ENCODE results near the gene LHFPL3. TPM values are rescaled to one million over a fixed set of nuclear protein-coding genes. Genes with fewer than 3 reads are reported as not detected.

The LHFPL3 gene
- total and polyA plus RNA-seq, 2 donors (not counting 1 experiment from before 2014, with no cell fraction given): not detected

- ChIA-PET POLR2A (no interaction called here), CTCF (no interaction called here)
- no peak for DNase-seq
- no peak overlapping the region for H3K4me3 ChIP-seq (ENCODE audit: control extremely low read depth in 1 of 5, extremely low read depth in 1 of 5, insufficient read depth in 1 of 5, low read depth in 2 of 5, low read length in 4 of 5)
- no peaks in the 10 kb centered on the region for H3K4me1 ChIP-seq (ENCODE audit: control insufficient read depth in 2 of 2, insufficient read depth in 2 of 2, low read length in 2 of 2)
- no peak for TF ChIP-seq CTCF (IDR thresholded peaks at IDR 0.05)
- no peak for TF ChIP-seq EZH2 (IDR thresholded peaks at IDR 0.05; ENCODE audit: borderline replicate concordance, insufficient read depth, low read depth, low read length, poor library complexity, severe bottlenecking)
- no peak overlapping the region for H2AFZ ChIP-seq (ENCODE audit: insufficient read depth, low read depth, low read length, poor library complexity, severe bottlenecking)
- H3K4me1 Mint-ChIP-seq: no peaks in the 10 kb centered on the region
- H3K79me2 ChIP-seq (ENCODE audit: control insufficient read depth, insufficient read depth, low read length): no peaks in the 10 kb centered on the region
- WGBS (ENCODE audit: insufficient coverage): 57% methylated on average over 1 of the region's 1 CpG
- no peaks in the 10 kb centered on the region for H3K9me3 Mint-ChIP-seq (ENCODE audit: insufficient read depth)
- no peak overlapping the region for H3K4me2 ChIP-seq (replicated peaks; ENCODE audit: low read depth, low read length, poor library complexity, severe bottlenecking)
- H3K9ac ChIP-seq (ENCODE audit: low read length): no peak overlapping the region
- intact Hi-C loops (cut with micrococcal nuclease): no loop called here
- H3K27me3 Mint-ChIP-seq: peaks cover 30% of the 10 kb centered on the region
- no peaks in the 10 kb centered on the region for H3K9me3 ChIP-seq (ENCODE audit: control extremely low read depth in 1 of 3, control insufficient read depth in 2 of 3, insufficient read depth in 1 of 3, low read length in 2 of 3)
- H3K27ac ChIP-seq (ENCODE audit: low read length in 2 of 2): no peak overlapping the region
- H3K27me3 ChIP-seq (replicated peaks in 1 of 4; ENCODE audit: control extremely low read depth in 1 of 4, control insufficient read depth in 3 of 4, insufficient read depth in 4 of 4, low read length in 3 of 4): peaks cover 0 to 11% (median 5%) of the 10 kb centered on the region in 4 experiments
- no peak for ATAC-seq (ENCODE audit: low read depth)
- H3K27ac Mint-ChIP-seq: no peak overlapping the region
- no peaks in the 10 kb centered on the region for H4K20me1 ChIP-seq (ENCODE audit: control insufficient read depth, insufficient read depth, low read length, poor library complexity, severe bottlenecking)
- no peaks in the 10 kb centered on the region for H3K36me3 ChIP-seq (replicated peaks in 1 of 2; ENCODE audit: control extremely low read depth in 1 of 2, control insufficient read depth in 1 of 2, extremely low read depth in 1 of 2, insufficient read depth in 2 of 2, low read length in 1 of 2)
- no peak overlapping the region for H3K4me3 Mint-ChIP-seq
Observed at GRCh38 chr7:104850374-104850773, 522.0 kb downstream of the LHFPL3 start.

GRCh38 chr7:104851268-104851667 is 522.9 kb downstream of the LHFPL3 start:
- H3K27me3 Mint-ChIP-seq: peaks cover 21% of the 10 kb centered on the region
- H3K27ac ChIP-seq (ENCODE audit: low read length in 2 of 2): no peak overlapping the region
- peaks cover 0 to 5% (median 1%) of the 10 kb centered on the region in 4 experiments for H3K27me3 ChIP-seq (replicated peaks in 1 of 4; ENCODE audit: control extremely low read depth in 1 of 4, control insufficient read depth in 3 of 4, insufficient read depth in 4 of 4, low read length in 3 of 4)
- no peaks in the 10 kb centered on the region for H3K79me2 ChIP-seq (ENCODE audit: control insufficient read depth, insufficient read depth, low read length)
- intact Hi-C loops (cut with micrococcal nuclease): no loop called here
- no CpG with 5 or more reads among the region's 2 CpGs for WGBS (ENCODE audit: insufficient coverage)
- no peaks in the 10 kb centered on the region for H3K36me3 ChIP-seq (replicated peaks in 1 of 2; ENCODE audit: control extremely low read depth in 1 of 2, control insufficient read depth in 1 of 2, extremely low read depth in 1 of 2, insufficient read depth in 2 of 2, low read length in 1 of 2)
- no peaks in the 10 kb centered on the region for H3K9me3 ChIP-seq (ENCODE audit: control extremely low read depth in 1 of 3, control insufficient read depth in 2 of 3, insufficient read depth in 1 of 3, low read length in 2 of 3)
- H3K4me3 Mint-ChIP-seq: no peak overlapping the region
- no peaks in the 10 kb centered on the region for H3K4me1 Mint-ChIP-seq
- ChIA-PET POLR2A (no interaction called here), CTCF (no interaction called here)
- no peaks in the 10 kb centered on the region for H3K4me1 ChIP-seq (ENCODE audit: control insufficient read depth in 2 of 2, insufficient read depth in 2 of 2, low read length in 2 of 2)
- H2AFZ ChIP-seq (ENCODE audit: insufficient read depth, low read depth, low read length, poor library complexity, severe bottlenecking): no peak overlapping the region
- no peaks in the 10 kb centered on the region for H3K9me3 Mint-ChIP-seq (ENCODE audit: insufficient read depth)
- TF ChIP-seq EZH2 (IDR thresholded peaks at IDR 0.05; ENCODE audit: borderline replicate concordance, insufficient read depth, low read depth, low read length, poor library complexity, severe bottlenecking) (no peak), CTCF (IDR thresholded peaks at IDR 0.05) (no peak)
- no peak overlapping the region for H3K27ac Mint-ChIP-seq
- no peak for ATAC-seq (ENCODE audit: low read depth)
- no peak overlapping the region for H3K4me2 ChIP-seq (replicated peaks; ENCODE audit: low read depth, low read length, poor library complexity, severe bottlenecking)
- H4K20me1 ChIP-seq (ENCODE audit: control insufficient read depth, insufficient read depth, low read length, poor library complexity, severe bottlenecking): no peaks in the 10 kb centered on the region
- H3K4me3 ChIP-seq (ENCODE audit: control extremely low read depth in 1 of 5, extremely low read depth in 1 of 5, insufficient read depth in 1 of 5, low read depth in 2 of 5, low read length in 4 of 5): no peak overlapping the region
- DNase-seq: no peak
- no peak overlapping the region for H3K9ac ChIP-seq (ENCODE audit: low read length)

Measured in B cell (primary cell).